ENCODE measurements around the gene YBX3. TPM values are rescaled to one million over a fixed set of nuclear protein-coding genes. Genes with fewer than 3 reads are reported as not detected.

Gene YBX3
- total and polyA plus RNA-seq, 7 experiments from 2014 or later = 4.5 to 162 (median 6.4) TPM

DNA sequence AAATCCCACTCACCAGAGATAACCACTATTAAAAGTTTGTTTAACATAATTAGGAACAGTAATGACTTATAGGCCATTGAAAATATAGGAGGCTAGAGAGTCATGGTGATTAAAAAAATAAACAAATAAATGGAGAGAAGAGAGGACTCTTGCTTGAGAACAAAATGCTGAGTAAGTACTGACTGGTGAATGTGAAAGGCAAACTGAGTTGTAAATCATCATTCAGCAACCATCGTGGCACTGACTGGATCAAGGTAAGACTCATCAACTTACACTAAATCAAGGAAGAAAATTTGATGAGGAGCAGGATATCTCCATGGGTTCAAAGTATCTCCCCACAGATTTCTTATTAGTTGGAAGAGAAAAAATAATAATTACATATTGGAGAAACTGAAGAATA, 14.1 kb upstream of the YBX3 start:
- H3K27me3 ChIP-seq (ENCODE audit: control insufficient read depth in 2 of 2, insufficient read depth in 2 of 2, low read length in 2 of 2) = no peaks in the 10 kb centered on the region
- ChIA-PET CTCF (no interaction called here), POLR2A (no interaction called here)
- no peak overlapping the region for H3K4me3 ChIP-seq (ENCODE audit: low read length)
- no peaks in the 10 kb centered on the region for H3K4me1 ChIP-seq (ENCODE audit: control insufficient read depth in 2 of 2, insufficient read depth in 2 of 2, low read length in 2 of 2)
- Mint-ChIP-seq H3K4me1 (peaks cover 0 to 11% (median 0%) of the 10 kb centered on the region in 7 donors), H3K4me3 (no peak overlapping the region), H3K9me3 (no peaks in the 10 kb centered on the region), H3K27me3 (peaks cover 7 to 43% (median 12%) of the 10 kb centered on the region in 5 donors), H3K36me3 (no peaks in the 10 kb centered on the region), H3K27ac (no peak overlapping the region)
- ATAC-seq (no peak), DNase-seq (no peak)
- intact Hi-C loops (cut with micrococcal nuclease) = no loop called here
- H3K9me3 ChIP-seq (ENCODE audit: control insufficient read depth in 2 of 3, low read length in 3 of 3) = no peaks in the 10 kb centered on the region
- no peaks in the 10 kb centered on the region for H3K36me3 ChIP-seq (ENCODE audit: control insufficient read depth in 2 of 3, insufficient read depth in 3 of 3, low read length in 3 of 3)
- H3K27ac ChIP-seq (ENCODE audit: low read depth, low read length) = no peak overlapping the region

DNA sequence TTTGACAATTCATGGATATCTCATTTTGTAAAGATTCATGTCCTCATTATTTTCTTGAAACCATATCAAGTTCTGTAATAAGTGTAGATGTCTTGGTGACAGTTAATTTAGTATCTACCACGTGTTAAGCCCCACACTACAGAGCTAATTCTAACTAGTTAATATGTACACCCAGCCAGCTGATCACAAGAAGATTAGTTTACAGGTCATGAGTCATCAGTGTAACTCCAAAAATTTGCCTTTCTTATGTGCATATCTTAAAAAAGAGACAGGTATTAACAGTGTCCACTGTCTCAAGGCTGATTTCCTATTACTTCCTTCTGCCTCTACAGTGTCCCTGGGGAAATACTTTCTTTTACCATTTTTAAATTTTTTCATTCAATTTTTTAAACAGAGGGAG, 13.3 kb upstream of the YBX3 start:
- no peaks in the 10 kb centered on the region for H3K36me3 ChIP-seq (ENCODE audit: control insufficient read depth in 2 of 3, insufficient read depth in 3 of 3, low read length in 3 of 3)
- no peaks in the 10 kb centered on the region for H3K4me1 ChIP-seq (ENCODE audit: control insufficient read depth in 2 of 2, insufficient read depth in 2 of 2, low read length in 2 of 2)
- DNase-seq (no peak), ATAC-seq (no peak)
- H3K27me3 ChIP-seq (ENCODE audit: control insufficient read depth in 2 of 2, insufficient read depth in 2 of 2, low read length in 2 of 2) = no peaks in the 10 kb centered on the region
- peaks cover 7 to 43% (median 17%) of the 10 kb centered on the region in 5 donors for H3K27me3 Mint-ChIP-seq
- H3K4me3 ChIP-seq (ENCODE audit: low read length) = no peak overlapping the region
- H3K36me3 Mint-ChIP-seq = no peaks in the 10 kb centered on the region
- H3K4me3 Mint-ChIP-seq = no peak overlapping the region
- ChIA-PET CTCF (no interaction called here), POLR2A (no interaction called here)
- no peak overlapping the region for H3K27ac Mint-ChIP-seq
- no peaks in the 10 kb centered on the region for H3K9me3 ChIP-seq (ENCODE audit: control insufficient read depth in 2 of 3, low read length in 3 of 3)
- H3K4me1 Mint-ChIP-seq = peaks cover 0 to 11% (median 0%) of the 10 kb centered on the region in 7 donors
- no peaks in the 10 kb centered on the region for H3K9me3 Mint-ChIP-seq
- no peak overlapping the region for H3K27ac ChIP-seq (ENCODE audit: low read depth, low read length)
- intact Hi-C loops (cut with micrococcal nuclease) = no loop called here

DNA sequence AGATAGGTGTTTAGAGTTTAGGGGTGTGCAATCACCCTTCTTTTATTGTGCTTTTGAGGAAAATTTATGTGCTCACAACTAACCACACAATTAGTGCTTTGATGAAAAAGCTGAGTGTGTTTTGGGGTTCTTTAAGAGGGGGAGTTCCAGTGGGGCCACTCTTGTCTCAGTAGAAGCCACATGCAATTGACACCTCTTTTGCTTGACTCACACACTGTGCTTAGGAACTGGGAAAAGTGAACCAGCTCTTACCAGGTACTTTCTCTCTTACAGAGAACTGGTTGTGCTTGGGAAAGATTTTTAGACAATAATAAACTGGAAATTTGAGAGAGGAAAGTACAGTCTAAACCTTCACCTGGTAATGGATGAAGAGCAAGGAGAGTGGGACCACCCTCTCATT, 12.3 kb upstream of the YBX3 start:
- no peak for DNase-seq
- POLR2A ChIA-PET = no interaction called here
- no peaks in the 10 kb centered on the region for H3K36me3 ChIP-seq (ENCODE audit: control insufficient read depth in 2 of 3, insufficient read depth in 3 of 3, low read length in 3 of 3)
- H3K27me3 Mint-ChIP-seq = peaks cover 7 to 47% (median 18%) of the 10 kb centered on the region in 5 donors
- no peaks in the 10 kb centered on the region for H3K9me3 Mint-ChIP-seq
- H3K9me3 ChIP-seq (ENCODE audit: control insufficient read depth in 2 of 3, low read length in 3 of 3) = no peaks in the 10 kb centered on the region
- peaks cover 0 to 7% (median 0%) of the 10 kb centered on the region in 7 donors for H3K4me1 Mint-ChIP-seq
- no peaks in the 10 kb centered on the region for H3K36me3 Mint-ChIP-seq
- H3K4me3 ChIP-seq (ENCODE audit: low read length) = no peak overlapping the region
- H3K4me1 ChIP-seq (ENCODE audit: control insufficient read depth in 2 of 2, insufficient read depth in 2 of 2, low read length in 2 of 2) = no peaks in the 10 kb centered on the region
- H3K27ac ChIP-seq (ENCODE audit: low read depth, low read length) = no peak overlapping the region
- intact Hi-C loops (cut with micrococcal nuclease) = no loop called here
- H3K4me3 Mint-ChIP-seq = no peak overlapping the region
- no peaks in the 10 kb centered on the region for H3K27me3 ChIP-seq (ENCODE audit: control insufficient read depth in 2 of 2, insufficient read depth in 2 of 2, low read length in 2 of 2)
- H3K27ac Mint-ChIP-seq = no peak overlapping the region
- ATAC-seq = no peak
- CTCF ChIA-PET = no interaction called here

DNA sequence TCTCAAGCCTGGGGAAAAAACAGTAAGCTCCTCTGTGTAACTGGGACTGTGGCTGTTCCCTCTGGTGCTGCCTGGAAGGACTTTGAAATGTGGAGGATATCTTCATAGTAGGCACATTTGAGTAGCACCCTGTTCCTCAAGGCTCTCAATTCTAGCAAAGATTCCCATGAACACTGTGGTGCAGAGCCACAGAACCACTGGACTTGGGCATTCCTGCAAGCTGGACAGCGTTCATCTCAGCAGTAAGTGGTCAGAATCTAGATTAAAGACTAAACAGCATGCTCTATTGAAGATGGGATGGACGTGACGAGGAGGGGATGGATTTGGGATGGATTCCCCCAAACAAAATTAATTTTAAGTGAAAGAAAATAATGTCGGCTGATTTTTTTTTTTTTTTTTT, 9.4 kb upstream of the YBX3 start:
- no peak overlapping the region for H3K27ac ChIP-seq (ENCODE audit: low read depth, low read length)
- Mint-ChIP-seq H3K9me3 (no peaks in the 10 kb centered on the region), H3K27me3 (peaks cover 15 to 64% (median 30%) of the 10 kb centered on the region in 5 donors), H3K36me3 (no peaks in the 10 kb centered on the region), H3K4me1 (no peaks in the 10 kb centered on the region), H3K4me3 (no peak overlapping the region), H3K27ac (no peak overlapping the region)
- ATAC-seq = no peak
- POLR2A ChIA-PET = no interaction called here
- H3K36me3 ChIP-seq (ENCODE audit: control insufficient read depth in 2 of 3, insufficient read depth in 3 of 3, low read length in 3 of 3) = no peaks in the 10 kb centered on the region
- intact Hi-C loops (cut with micrococcal nuclease) = no loop called here
- DNase-seq = no peak
- no peaks in the 10 kb centered on the region for H3K27me3 ChIP-seq (ENCODE audit: control insufficient read depth in 2 of 2, insufficient read depth in 2 of 2, low read length in 2 of 2)
- no peaks in the 10 kb centered on the region for H3K9me3 ChIP-seq (ENCODE audit: control insufficient read depth in 2 of 3, low read length in 3 of 3)
- no peak overlapping the region for H3K4me3 ChIP-seq (ENCODE audit: low read length)
- CTCF ChIA-PET = interaction anchor here (0.7 kb wide), 1 partner anchor 1367 kb away, joined by 4 read pairs; no protein-coding TSS in a partner anchor
- H3K4me1 ChIP-seq (ENCODE audit: control insufficient read depth in 2 of 2, insufficient read depth in 2 of 2, low read length in 2 of 2) = no peaks in the 10 kb centered on the region

DNA sequence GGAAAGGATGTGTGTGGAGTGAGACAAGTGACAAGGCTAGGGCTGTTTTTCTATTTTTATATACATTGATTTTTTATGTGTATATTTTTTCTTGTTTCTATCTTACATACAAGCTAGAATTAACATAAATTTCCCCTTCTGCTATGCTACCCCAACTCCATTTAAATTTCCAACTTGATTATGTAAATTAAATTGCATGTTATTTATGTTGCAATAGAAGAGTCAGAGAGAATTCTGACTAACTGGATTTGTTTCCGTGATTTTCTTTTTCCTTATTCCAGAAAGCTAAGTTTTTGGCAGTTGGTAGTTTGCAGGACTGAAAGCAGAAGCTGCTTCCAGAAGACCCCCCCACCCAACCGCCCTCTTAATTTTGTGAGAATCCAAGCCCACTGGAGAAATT, 8.9 kb upstream of the YBX3 start:
- Mint-ChIP-seq H3K27ac (no peak overlapping the region), H3K9me3 (no peaks in the 10 kb centered on the region), H3K27me3 (peaks cover 15 to 69% (median 32%) of the 10 kb centered on the region in 5 donors), H3K4me3 (no peak overlapping the region), H3K4me1 (no peaks in the 10 kb centered on the region), H3K36me3 (no peaks in the 10 kb centered on the region)
- intact Hi-C loops (cut with micrococcal nuclease) = no loop called here
- ATAC-seq = no peak
- CTCF ChIA-PET = no interaction called here
- H3K36me3 ChIP-seq (ENCODE audit: control insufficient read depth in 2 of 3, insufficient read depth in 3 of 3, low read length in 3 of 3) = no peaks in the 10 kb centered on the region
- H3K4me1 ChIP-seq (ENCODE audit: control insufficient read depth in 2 of 2, insufficient read depth in 2 of 2, low read length in 2 of 2) = no peaks in the 10 kb centered on the region
- POLR2A ChIA-PET = no interaction called here
- H3K27me3 ChIP-seq (ENCODE audit: control insufficient read depth in 2 of 2, insufficient read depth in 2 of 2, low read length in 2 of 2) = no peaks in the 10 kb centered on the region
- no peaks in the 10 kb centered on the region for H3K9me3 ChIP-seq (ENCODE audit: control insufficient read depth in 2 of 3, low read length in 3 of 3)
- no peak overlapping the region for H3K4me3 ChIP-seq (ENCODE audit: low read length)
- no peak for DNase-seq
- H3K27ac ChIP-seq (ENCODE audit: low read depth, low read length) = no peak overlapping the region

DNA sequence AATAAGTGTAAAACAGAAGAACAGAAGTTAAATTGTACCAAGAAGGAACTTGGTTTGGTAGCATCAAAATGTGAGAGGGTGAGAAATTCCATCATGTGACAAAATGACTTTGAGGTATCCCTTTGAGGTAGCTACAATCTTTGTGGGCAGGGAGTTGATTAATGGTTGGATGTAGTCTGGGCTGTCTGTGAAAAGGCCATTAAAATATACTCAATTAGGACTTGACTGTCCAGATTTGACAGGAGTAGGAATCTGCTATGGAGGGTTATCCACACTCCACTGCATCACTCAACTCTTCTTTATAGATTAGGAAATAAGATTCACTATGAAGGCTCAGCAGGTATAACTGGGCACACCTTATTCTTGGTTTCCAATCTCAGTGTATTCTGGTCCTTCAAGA, 7.4 kb upstream of the YBX3 start:
- H3K36me3 ChIP-seq (ENCODE audit: control insufficient read depth in 2 of 3, insufficient read depth in 3 of 3, low read length in 3 of 3) = no peaks in the 10 kb centered on the region
- H3K27me3 ChIP-seq (ENCODE audit: control insufficient read depth in 2 of 2, insufficient read depth in 2 of 2, low read length in 2 of 2) = peaks cover 0 to under 1% of the 10 kb centered on the region in 2 donors
- H3K9me3 ChIP-seq (ENCODE audit: control insufficient read depth in 2 of 3, low read length in 3 of 3) = no peaks in the 10 kb centered on the region
- no peaks in the 10 kb centered on the region for H3K4me1 ChIP-seq (ENCODE audit: control insufficient read depth in 2 of 2, insufficient read depth in 2 of 2, low read length in 2 of 2)
- Mint-ChIP-seq H3K9me3 (no peaks in the 10 kb centered on the region), H3K27ac (no peak overlapping the region), H3K4me3 (no peak overlapping the region), H3K27me3 (peaks cover 15 to 78% (median 34%) of the 10 kb centered on the region in 5 donors), H3K36me3 (no peaks in the 10 kb centered on the region), H3K4me1 (no peaks in the 10 kb centered on the region)
- ATAC-seq = no peak
- H3K27ac ChIP-seq (ENCODE audit: low read depth, low read length) = no peak overlapping the region
- DNase-seq = no peak
- no peak overlapping the region for H3K4me3 ChIP-seq (ENCODE audit: low read length)
- intact Hi-C loops (cut with micrococcal nuclease) = no loop called here
- ChIA-PET POLR2A (no interaction called here), CTCF (no interaction called here)

DNA sequence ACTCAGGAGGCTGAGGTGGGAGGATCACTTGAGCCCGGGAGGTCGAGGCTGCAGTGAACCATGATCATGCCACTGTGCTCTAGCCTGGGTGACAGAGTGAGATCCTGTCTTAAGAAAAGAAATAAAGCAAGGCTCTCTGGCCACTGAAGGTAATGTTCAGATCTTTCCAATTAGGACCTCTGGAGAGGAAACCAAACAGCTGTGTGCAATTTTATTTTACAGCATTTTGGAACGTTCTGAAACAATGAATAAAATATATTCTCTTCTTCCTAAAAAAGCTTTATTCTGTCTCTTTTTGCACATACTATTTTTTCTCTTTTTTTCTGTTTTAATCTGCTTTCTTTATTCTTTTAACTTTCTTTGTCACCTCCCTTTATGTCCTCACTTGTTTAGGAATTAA, 5.0 kb upstream of the YBX3 start:
- DNase-seq (no peak), ATAC-seq (no peak)
- Mint-ChIP-seq H3K27ac (no peak overlapping the region), H3K27me3 (peaks cover 30 to 82% (median 47%) of the 10 kb centered on the region in 5 donors), H3K4me3 (no peak overlapping the region), H3K9me3 (no peaks in the 10 kb centered on the region), H3K4me1 (peaks cover 0 to 9% (median 5%) of the 10 kb centered on the region in 7 donors), H3K36me3 (no peaks in the 10 kb centered on the region)
- Histone ChIP-seq H3K4me1 (ENCODE audit: control insufficient read depth in 2 of 2, insufficient read depth in 2 of 2, low read length in 2 of 2) (peaks cover 0 to 7% of the 10 kb centered on the region in 2 donors), H3K27me3 (ENCODE audit: control insufficient read depth in 2 of 2, insufficient read depth in 2 of 2, low read length in 2 of 2) (peaks cover 0 to 4% of the 10 kb centered on the region in 2 donors), H3K27ac (ENCODE audit: low read depth, low read length) (no peak overlapping the region), H3K4me3 (ENCODE audit: low read length) (no peak overlapping the region), H3K9me3 (ENCODE audit: control insufficient read depth in 2 of 3, low read length in 3 of 3) (no peaks in the 10 kb centered on the region), H3K36me3 (ENCODE audit: control insufficient read depth in 2 of 3, insufficient read depth in 3 of 3, low read length in 3 of 3) (no peaks in the 10 kb centered on the region)
- ChIA-PET CTCF (no interaction called here), POLR2A (no interaction called here)
- intact Hi-C loops (cut with micrococcal nuclease) = no loop called here
